ENCODE results near the gene NKAIN2. TPM values are rescaled to one million over a fixed set of nuclear protein-coding genes. Genes with fewer than 3 reads are reported as not detected.

Gene NKAIN2
- total and polyA plus RNA-seq, 9 of the 15 experiments (the other 6 are each of a cell fraction or from before 2014, with no cell fraction given): not detected

GRCh38 chr6:124467366-124467765 is 663.7 kb downstream of the NKAIN2 start:
- ChIA-PET CTCF (ENCODE audit: low intra/inter-chr PET ratio) (no interaction called here), POLR2A (no interaction called here)
- TF ChIP-seq SIN3B (IDR thresholded peaks at IDR 0.05; ENCODE audit: low read depth) (no peak), RHOXF2B (CRISPR knock-in tag; conservative IDR thresholded peaks at IDR 0.05) (no peak), PYGO2 (tag; IDR thresholded peaks at IDR 0.05) (no peak), SOX6 (IDR thresholded peaks at IDR 0.05) (no peak), ZNF316 (IDR thresholded peaks at IDR 0.05) (no peak), ZBTB34 (CRISPR knock-in tag; IDR thresholded peaks at IDR 0.05) (no peak), PKNOX1 (IDR thresholded peaks at IDR 0.05) (no peak), HLTF (IDR thresholded peaks at IDR 0.05) (no peak)
- H3K4me2 ChIP-seq (ENCODE audit: insufficient read depth, low read length): no peak overlapping the region
- no peak overlapping the region for H3K9ac ChIP-seq (ENCODE audit: insufficient read depth in 1 of 2, low read depth in 2 of 2, low read length in 2 of 2)
- FAIRE-seq (no peak), ATAC-seq (no peak), DNase-seq (ENCODE audit: extremely low read depth in 1 of 4, low spot score in 3 of 4) (no peak)
- 0% methylated on average over 1 of the region's 1 CpG for WGBS (ENCODE audit: insufficient coverage, low coverage, missing lambda C conversion rate)
- H3K27ac ChIP-seq (ENCODE audit: extremely low read depth, low read depth, low read length): no peak overlapping the region
- in situ Hi-C loops (cut with MboI): no loop called here
- H3K4me3 ChIP-seq: no peak overlapping the region
- no TSS peak for BruUV-seq (replicated peaks)
- H3K4me1 ChIP-seq (replicated peaks in 1 of 2; ENCODE audit: control insufficient read depth in 2 of 2, insufficient read depth in 2 of 2, low read length in 2 of 2): no peaks in the 10 kb centered on the region
- H3K27me3 ChIP-seq (ENCODE audit: control insufficient read depth in 2 of 2, insufficient read depth in 2 of 2, low read length in 2 of 2): no peaks in the 10 kb centered on the region
- intact Hi-C loops (cut with micrococcal nuclease): no loop called here
- no peak overlapping the region for H2AFZ ChIP-seq (ENCODE audit: low read depth, low read length)
- H3K79me2 ChIP-seq (ENCODE audit: control insufficient read depth, insufficient read depth, low read length): no peaks in the 10 kb centered on the region
- no peaks in the 10 kb centered on the region for H3K36me3 ChIP-seq (ENCODE audit: control insufficient read depth, insufficient read depth, low read length)
- H3K9me1 ChIP-seq (ENCODE audit: control insufficient read depth, insufficient read depth, low read length): no peaks in the 10 kb centered on the region
- H4K20me1 ChIP-seq (replicated peaks; ENCODE audit: control insufficient read depth, insufficient read depth, low read length): no peaks in the 10 kb centered on the region
- H3K9me3 ChIP-seq (replicated peaks; ENCODE audit: control insufficient read depth, insufficient read depth, low read depth, low read length): no peaks in the 10 kb centered on the region
